Erythroblast (primary cell): ENCODE measurements around the gene GOLGA6B.

Experiments used
- GATA1 ChIP-seq: IDR thresholded peaks from 2 replicates; pipeline ENCODE4 v1.6.1; 2011; ENCODE audit warnings: low read depth, mild to moderate bottlenecking, control low read depth, low read length, moderate library complexity
- POLR2A ChIP-seq: IDR thresholded peaks from 2 replicates; pipeline ENCODE4 v1.6.1; 2011; ENCODE audit warnings: mild to moderate bottlenecking, low read length

DNA sequence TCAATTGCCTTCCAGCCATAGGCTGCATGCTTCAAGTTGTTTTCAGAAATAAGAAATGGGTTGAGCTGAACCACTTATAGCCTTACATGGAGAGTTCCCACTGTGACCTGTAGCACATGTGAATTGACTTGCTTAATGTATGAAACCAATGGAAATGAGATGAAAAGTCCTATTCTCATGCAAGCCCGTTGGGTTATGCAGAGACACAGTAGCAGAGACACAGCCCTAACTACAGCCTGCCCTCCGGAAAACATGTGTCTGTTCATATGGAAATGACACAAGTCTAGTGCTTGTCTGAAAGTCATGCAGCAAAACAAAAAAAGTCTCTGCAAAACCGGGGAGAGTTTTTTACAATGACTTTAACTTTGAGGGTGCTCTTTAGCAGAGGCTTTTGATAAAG lies 17.0 kb downstream of the GOLGA6B start:
- TF ChIP-seq POLR2A, result no peak
- TF ChIP-seq GATA1, result no peak
